Karpas-422 (cell line): ENCODE data around the gene HOXA9. TPM values are rescaled to one million over a fixed set of nuclear protein-coding genes. Genes with fewer than 3 reads are reported as not detected.

ENCODE experiments used
- DNase-seq: peaks from one replicate; pipeline ENCODE4 v3.0.0-alpha.2; 2015
- H2AFZ ChIP-seq: fragments of 200-600 bp; sonication (generic); 2 replicates; pipeline ENCODE4 v1.6.1; 2014; ENCODE audit warnings: antibody characterized with exemption, low read length, mixed read lengths
- H3K27ac ChIP-seq: fragments of 200-600 bp; sonication (generic); 2 replicates; pipeline ENCODE4 v1.5.1; 2014; ENCODE audit warnings: mild to moderate bottlenecking, low read length, moderate library complexity
- H3K27me3 ChIP-seq: fragments of 200-600 bp; sonication (generic); 2 replicates; pipeline ENCODE4 v1.6.1; 2014; ENCODE audit warnings: low read length, mixed read lengths
- H3K36me3 ChIP-seq: fragments of 200-600 bp; sonication (generic); 2 replicates; pipeline ENCODE4 v1.6.1; 2014; ENCODE audit warnings: low read length, mixed read lengths; ENCODE audit not compliant: insufficient read depth
- H3K4me1 ChIP-seq: fragments of 200-600 bp; sonication (generic); 2 replicates; pipeline ENCODE4 v1.6.1; 2014; ENCODE audit warnings: mild to moderate bottlenecking, low read length, mixed read lengths
- H3K4me2 ChIP-seq: fragments of 200-600 bp; sonication (generic); 2 replicates; pipeline ENCODE4 v1.6.1; 2014; ENCODE audit warnings: low read length, low read depth, mild to moderate bottlenecking; ENCODE audit not compliant: poor library complexity, severe bottlenecking
- H3K4me3 ChIP-seq: fragments of 200-600 bp; sonication (generic); 2 replicates; pipeline ENCODE4 v1.5.1; 2014; ENCODE audit warnings: mild to moderate bottlenecking, antibody characterized with exemption, low read length, mixed read lengths
- H3K79me2 ChIP-seq: fragments of 200-600 bp; sonication (generic); 2 replicates; pipeline ENCODE4 v1.6.1; 2014; ENCODE audit warnings: mild to moderate bottlenecking, low read length, mixed read lengths
- H3K9ac ChIP-seq: fragments of 200-600 bp; sonication (generic); 2 replicates; pipeline ENCODE4 v1.6.0; 2014; ENCODE audit warnings: low read length
- H3K9me2 ChIP-seq: fragments of 200-600 bp; sonication (generic), shearing (Covaris generic); replicated peaks from 2 replicates; pipeline ENCODE4 v1.6.0; 2014; ENCODE audit warnings: mild to moderate bottlenecking, low read length, moderate library complexity; ENCODE audit not compliant: insufficient read depth
- H3K9me3 ChIP-seq: fragments of 300-700, 200-600 bp; sonication (generic); 2 replicates; pipeline ENCODE4 v1.6.1; 2014; ENCODE audit warnings: low read length, mixed read lengths
- H4K20me1 ChIP-seq: fragments of 200-600 bp; sonication (generic); 2 replicates; pipeline ENCODE4 v1.6.1; 2014; ENCODE audit warnings: mild to moderate bottlenecking, antibody characterized with exemption, low read length, low read depth; ENCODE audit not compliant: insufficient read depth
- total RNA-seq: library from RNA; depleted of rRNA; stranded (reverse); fragments of >200 nt; shearing (Covaris generic); gene quantifications from 2 replicates; pipeline ENCODE4 v1.2.3, GENCODE V29; 2014; ENCODE audit warnings: low replicate concordance

Gene HOXA9
- total RNA-seq, 1 experiment from 2014 or later, result not detected

DNA sequence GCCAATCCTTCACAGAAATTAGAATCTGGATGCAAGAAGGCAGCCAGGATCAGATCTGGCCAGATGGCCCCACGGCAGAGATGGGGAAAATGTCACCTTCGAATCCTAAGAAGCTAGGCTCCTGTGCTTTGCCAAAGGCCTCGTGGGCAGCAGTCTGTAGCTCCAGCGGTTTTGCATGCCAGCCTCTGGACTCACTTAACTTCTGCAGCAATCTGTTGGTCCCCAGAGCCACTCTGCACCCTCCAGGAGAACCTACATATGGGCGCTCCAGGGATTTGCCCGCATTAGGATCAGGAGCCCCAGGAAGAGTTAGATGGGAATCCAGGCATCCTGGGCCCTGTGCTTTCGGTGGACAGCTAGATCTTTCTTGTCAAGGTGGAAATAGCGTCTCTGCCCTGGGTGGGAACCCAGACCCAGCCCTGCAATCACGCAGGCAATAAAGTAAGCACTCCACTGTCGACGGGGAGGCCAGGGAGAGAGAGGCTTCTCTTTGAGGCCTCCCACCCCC lies 44.6 kb upstream of the HOXA9 start:
- H3K4me2 ChIP-seq, result no peak overlapping the region
- H3K4me3 ChIP-seq, result no peak overlapping the region
- no peaks in the 10 kb centered on the region for H4K20me1 ChIP-seq

DNA sequence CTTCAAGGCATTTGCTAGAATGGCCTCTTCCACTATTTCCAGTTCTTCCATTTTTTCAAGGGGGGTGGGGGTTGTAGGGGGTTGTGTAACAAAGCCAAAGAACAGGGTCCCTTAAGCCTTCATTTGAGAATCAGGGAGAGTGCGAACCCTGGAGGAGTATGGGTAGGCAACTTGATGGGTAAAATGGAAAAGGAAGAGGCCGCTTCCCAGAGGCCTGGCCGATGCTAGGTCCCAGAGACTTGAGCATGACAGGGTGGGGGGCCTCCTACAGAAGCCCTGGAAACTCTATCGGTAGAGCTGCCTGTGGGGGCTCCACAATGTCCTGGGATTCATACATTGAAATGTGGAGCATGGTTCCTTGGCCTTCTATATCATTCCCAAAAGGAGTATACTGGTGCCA lies 43.7 kb upstream of the HOXA9 start:
- Histone ChIP-seq H4K20me1 (no peaks in the 10 kb centered on the region), H3K4me3 (no peak overlapping the region), H3K4me2 (no peak overlapping the region), H3K79me2 (no peaks in the 10 kb centered on the region), H3K9me2 (no peaks in the 10 kb centered on the region), H3K27me3 (no peaks in the 10 kb centered on the region), H3K4me1 (no peaks in the 10 kb centered on the region), H2AFZ (no peak overlapping the region), H3K9ac (no peak overlapping the region), H3K36me3 (no peaks in the 10 kb centered on the region), H3K27ac (no peak overlapping the region), H3K9me3 (no peaks in the 10 kb centered on the region)
- DNase-seq, result no peak

More for the DNA sequence above, 44.6 kb upstream of the HOXA9 start:
- Histone ChIP-seq H3K4me1 (no peaks in the 10 kb centered on the region), H3K9me2 (no peaks in the 10 kb centered on the region), H3K79me2 (no peaks in the 10 kb centered on the region), H2AFZ (no peak overlapping the region), H3K27me3 (no peaks in the 10 kb centered on the region), H3K27ac (no peak overlapping the region), H3K9ac (no peak overlapping the region), H3K9me3 (no peaks in the 10 kb centered on the region), H3K36me3 (no peaks in the 10 kb centered on the region)
- no peak for DNase-seq

DNA sequence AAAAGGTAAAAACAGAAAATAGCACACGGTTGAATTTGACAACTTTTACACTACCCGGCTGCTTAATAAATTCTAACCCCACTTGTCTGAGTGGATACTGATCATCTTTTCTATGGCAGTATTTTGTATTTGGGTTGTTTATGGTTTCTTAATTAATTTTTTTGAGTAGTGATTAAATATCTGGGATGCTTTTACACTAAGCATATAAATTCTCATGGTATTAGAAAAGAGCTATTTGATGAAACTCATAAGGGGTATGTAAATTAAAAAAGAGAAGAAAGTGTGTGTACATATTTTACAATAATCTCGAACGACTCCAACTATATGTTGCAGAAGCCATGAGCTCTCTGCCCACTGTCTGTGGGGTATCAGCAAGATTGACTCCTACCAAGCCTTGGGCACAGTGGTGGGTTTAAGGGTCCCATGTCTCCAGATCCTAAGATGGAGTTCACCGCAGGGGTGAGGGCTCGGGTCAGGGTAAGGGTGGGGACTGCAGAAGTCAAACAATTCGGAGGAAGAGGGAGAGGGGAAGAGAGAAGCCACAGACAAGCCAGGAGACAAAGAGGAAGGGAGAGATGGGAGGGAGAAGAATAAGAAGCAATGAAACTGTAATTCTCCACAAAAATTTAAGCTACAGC lies 42.1 kb upstream of the HOXA9 start:
- Histone ChIP-seq H3K36me3 (no peaks in the 10 kb centered on the region), H2AFZ (no peak overlapping the region), H3K4me1 (no peaks in the 10 kb centered on the region), H3K4me2 (no peak overlapping the region), H4K20me1 (no peaks in the 10 kb centered on the region), H3K9ac (no peak overlapping the region), H3K27me3 (no peaks in the 10 kb centered on the region), H3K27ac (no peak overlapping the region), H3K9me3 (no peaks in the 10 kb centered on the region), H3K4me3 (no peak overlapping the region), H3K79me2 (no peaks in the 10 kb centered on the region), H3K9me2 (no peaks in the 10 kb centered on the region)
- no peak for DNase-seq

GRCh38 chr7:27205325-27206280 lies 40.3 kb upstream of the HOXA9 start:
- no peaks in the 10 kb centered on the region for H3K9me2 ChIP-seq

GRCh38 chr7:27204851-27205322 lies 39.5 kb upstream of the HOXA9 start:
- no peaks in the 10 kb centered on the region for H4K20me1 ChIP-seq
- no peak for DNase-seq
- H2AFZ ChIP-seq, result no peak overlapping the region
- H3K9me2 ChIP-seq, result no peaks in the 10 kb centered on the region
- no peak overlapping the region for H3K4me3 ChIP-seq
- no peaks in the 10 kb centered on the region for H3K27me3 ChIP-seq
- no peak overlapping the region for H3K4me2 ChIP-seq
- H3K27ac ChIP-seq, result no peak overlapping the region
- no peaks in the 10 kb centered on the region for H3K36me3 ChIP-seq
- peaks cover 19% of the 10 kb centered on the region for H3K4me1 ChIP-seq
- no peaks in the 10 kb centered on the region for H3K79me2 ChIP-seq
- no peaks in the 10 kb centered on the region for H3K9me3 ChIP-seq
- no peak overlapping the region for H3K9ac ChIP-seq

More at GRCh38 chr7:27205325-27206280, 40.3 kb upstream of the HOXA9 start:
- H3K9me3 ChIP-seq, result no peaks in the 10 kb centered on the region
- no peak overlapping the region for H2AFZ ChIP-seq
- no peak overlapping the region for H3K27ac ChIP-seq
- H3K36me3 ChIP-seq, result no peaks in the 10 kb centered on the region
- no peaks in the 10 kb centered on the region for H4K20me1 ChIP-seq
- DNase-seq, result no peak
- H3K4me3 ChIP-seq, result no peak overlapping the region
- no peak overlapping the region for H3K4me2 ChIP-seq
- H3K9ac ChIP-seq, result no peak overlapping the region
- H3K79me2 ChIP-seq, result no peaks in the 10 kb centered on the region
- peaks cover 14% of the 10 kb centered on the region for H3K4me1 ChIP-seq
- no peaks in the 10 kb centered on the region for H3K27me3 ChIP-seq

DNA sequence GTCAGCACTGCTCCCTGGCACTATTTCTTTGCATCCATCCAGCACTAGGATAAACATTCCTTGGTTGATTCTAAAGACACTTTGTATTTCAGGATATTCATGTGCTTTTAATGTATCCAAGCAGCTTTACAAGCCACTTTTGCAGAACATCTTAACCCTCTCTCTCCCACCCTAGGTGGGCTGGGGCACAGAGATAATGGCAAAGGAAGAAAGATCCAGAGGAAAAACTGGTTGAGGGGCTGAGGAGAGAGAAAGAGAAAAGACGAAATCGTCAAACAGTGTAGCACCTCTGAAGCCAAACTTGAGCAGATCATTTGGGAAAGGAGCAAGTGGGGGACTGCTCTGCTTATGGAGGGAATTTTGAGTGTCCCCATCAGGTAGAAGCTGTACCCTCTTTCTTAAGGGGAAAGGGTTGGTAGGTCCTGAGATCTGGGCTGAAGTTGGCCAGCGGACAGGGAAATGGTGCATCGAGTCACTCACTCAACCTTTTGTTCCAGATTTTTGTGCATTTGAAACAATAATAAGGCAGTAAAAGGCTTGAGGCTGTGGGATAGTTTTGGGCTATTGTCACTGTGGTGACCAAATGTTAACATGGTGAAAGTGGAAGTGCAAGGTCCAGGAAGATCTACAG lies 38.7 kb upstream of the HOXA9 start:
- Histone ChIP-seq H3K9me3 (no peaks in the 10 kb centered on the region), H3K9ac (no peak overlapping the region), H3K4me1 (peaks cover 19% of the 10 kb centered on the region), H3K4me2 (no peak overlapping the region), H3K36me3 (no peaks in the 10 kb centered on the region), H3K27ac (no peak overlapping the region), H2AFZ (no peak overlapping the region), H4K20me1 (no peaks in the 10 kb centered on the region), H3K79me2 (no peaks in the 10 kb centered on the region), H3K27me3 (no peaks in the 10 kb centered on the region), H3K9me2 (no peaks in the 10 kb centered on the region), H3K4me3 (no peak overlapping the region)
- no peak for DNase-seq

- H3K9me3 ChIP-seq, result no peaks in the 10 kb centered on the region
- no peak overlapping the region for H3K4me3 ChIP-seq
- H3K4me1 ChIP-seq, result peaks cover 19% of the 10 kb centered on the region
- DNase-seq, result no peak
- H4K20me1 ChIP-seq, result no peaks in the 10 kb centered on the region
- H2AFZ ChIP-seq, result no peak overlapping the region
- no peak overlapping the region for H3K4me2 ChIP-seq
- H3K27ac ChIP-seq, result no peak overlapping the region
- no peaks in the 10 kb centered on the region for H3K36me3 ChIP-seq
- H3K79me2 ChIP-seq, result no peaks in the 10 kb centered on the region
- no peaks in the 10 kb centered on the region for H3K27me3 ChIP-seq
- H3K9me2 ChIP-seq, result no peaks in the 10 kb centered on the region
- no peak overlapping the region for H3K9ac ChIP-seq
Measured at GRCh38 chr7:27203365-27203953, 38.1 kb upstream of the HOXA9 start.

GRCh38 chr7:27202862-27203134 lies 37.5 kb upstream of the HOXA9 start:
- Histone ChIP-seq H3K27ac (no peak overlapping the region), H2AFZ (no peak overlapping the region), H3K4me3 (no peak overlapping the region), H3K9ac (no peak overlapping the region), H3K36me3 (no peaks in the 10 kb centered on the region), H3K4me1 (peaks cover 19% of the 10 kb centered on the region), H4K20me1 (no peaks in the 10 kb centered on the region), H3K27me3 (no peaks in the 10 kb centered on the region), H3K79me2 (no peaks in the 10 kb centered on the region), H3K9me3 (no peaks in the 10 kb centered on the region), H3K4me2 (no peak overlapping the region), H3K9me2 (no peaks in the 10 kb centered on the region)
- no peak for DNase-seq
